SH-SY5Y (cell line): ENCODE data around the gene RAD51B.

Experiments
- GATA2 ChIP-seq: IDR thresholded peaks from 2 replicates; pipeline ENCODE4 v1.6.1; 2011; ENCODE audit warnings: mild to moderate bottlenecking, low read depth, low read length
- GATA3 ChIP-seq: IDR thresholded peaks from 2 replicates; pipeline ENCODE4 v1.6.1; 2011; ENCODE audit warnings: low read depth, mild to moderate bottlenecking, low read length, moderate library complexity

The RAD51B gene

DNA sequence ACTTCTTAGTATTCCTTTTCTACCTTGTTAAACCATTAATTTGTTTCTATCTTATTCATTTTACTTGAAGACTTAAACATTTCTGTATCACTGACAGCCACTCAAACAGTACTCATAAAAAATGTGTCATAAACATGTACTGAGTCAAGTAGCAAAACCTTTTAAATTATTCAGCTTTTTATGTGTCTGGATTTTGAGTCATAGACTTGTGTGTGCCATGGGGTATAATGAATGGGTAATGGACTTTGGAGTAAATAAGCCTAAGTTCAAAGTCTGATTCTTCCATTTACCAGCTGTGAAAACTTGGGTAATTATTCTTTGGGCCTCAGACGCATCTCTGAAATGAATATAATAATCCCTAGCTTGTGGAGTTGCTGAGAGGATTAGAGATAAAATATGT, 199.0 kb downstream of the RAD51B start:
- TF ChIP-seq GATA2 (no peak), GATA3 (no peak)

DNA sequence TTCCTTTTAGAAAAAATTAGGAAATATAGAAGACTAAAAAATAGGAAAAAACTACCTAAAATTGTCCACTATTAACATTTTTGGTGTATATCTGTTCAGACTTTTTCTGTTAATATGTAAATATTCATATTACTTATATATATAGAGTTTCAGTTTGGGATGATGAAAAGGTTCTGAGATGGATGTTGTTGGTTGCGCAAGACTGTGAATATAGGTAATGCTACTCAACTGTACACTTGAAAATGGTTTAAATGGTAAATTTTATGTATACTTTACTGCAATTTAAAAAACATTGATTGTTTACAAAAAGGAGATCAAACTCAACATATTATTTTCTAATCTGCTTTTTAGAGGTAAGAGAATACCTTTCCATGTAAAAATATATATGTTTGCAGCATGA, 200.9 kb downstream of the RAD51B start:
- TF ChIP-seq GATA2: no peak

DNA sequence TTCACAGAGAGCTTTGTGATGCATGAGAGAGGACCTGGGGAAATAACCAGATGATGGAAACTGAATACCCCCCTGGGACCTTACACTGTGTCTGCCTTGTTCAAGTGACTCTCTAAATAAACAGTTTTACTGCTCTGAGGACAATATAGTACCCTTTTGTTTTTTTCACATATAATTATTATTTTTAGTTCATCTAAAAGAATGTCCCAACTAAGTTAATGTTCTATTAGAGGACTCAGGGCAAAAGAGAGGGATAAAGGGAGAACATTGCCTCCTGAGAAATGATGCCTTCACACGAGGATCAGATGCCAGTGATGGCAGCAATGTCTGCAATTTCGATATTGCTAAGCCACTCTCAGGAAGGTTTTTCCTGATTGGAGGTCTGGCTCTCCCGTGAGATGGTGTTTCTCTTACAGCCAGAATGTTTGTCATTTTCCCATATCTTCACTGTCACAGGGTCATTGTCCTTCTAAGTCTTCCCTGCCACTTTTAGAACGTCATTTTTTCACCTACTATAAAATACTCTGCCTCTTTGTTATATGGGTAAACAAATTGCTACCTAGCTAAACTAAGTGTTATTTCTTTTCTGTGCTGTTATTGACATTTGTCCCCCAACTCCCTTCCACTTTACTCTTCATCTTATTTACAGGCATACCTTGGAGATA, 201.6 kb downstream of the RAD51B start:
- TF ChIP-seq GATA2 (no peak), GATA3 (no peak)

DNA sequence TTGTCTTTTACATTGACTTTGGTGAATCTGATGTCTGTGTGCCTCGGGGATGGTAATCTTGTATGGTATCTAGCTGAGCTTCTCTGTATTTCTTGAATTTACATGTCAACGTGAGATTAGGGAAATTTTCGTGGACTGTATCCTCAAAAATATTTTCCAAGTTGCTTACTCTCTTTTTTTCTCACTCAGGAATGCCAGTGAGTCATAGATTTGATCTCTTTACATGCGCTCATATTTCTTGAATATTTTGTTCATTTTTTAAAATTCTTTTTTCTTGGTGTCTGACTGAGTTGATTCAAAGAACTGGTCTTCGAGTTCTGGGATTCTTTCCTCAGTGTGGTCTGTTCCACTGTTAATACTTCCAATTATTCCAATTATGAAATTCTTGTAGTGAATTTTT, 207.7 kb downstream of the RAD51B start:
- TF ChIP-seq GATA2 (no peak), GATA3 (no peak)

DNA sequence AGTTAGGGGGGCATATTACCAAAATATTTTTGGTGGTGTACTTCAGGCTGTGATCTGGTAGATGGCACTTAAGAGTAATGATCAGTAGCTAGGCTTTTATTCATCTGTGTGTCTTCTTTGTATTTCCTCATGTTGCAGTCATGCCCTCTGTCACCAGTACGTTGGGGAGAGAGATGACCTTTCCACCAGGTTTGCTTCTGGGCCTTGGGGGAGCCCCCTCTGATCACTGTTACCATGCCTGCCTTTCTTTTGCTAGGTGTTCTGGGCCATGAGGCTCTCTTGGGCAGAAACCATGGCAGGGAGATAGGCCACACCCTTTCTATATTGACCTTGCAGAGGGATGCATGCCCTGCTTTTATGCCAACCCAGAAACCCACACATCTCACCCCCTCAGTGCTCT, 208.5 kb downstream of the RAD51B start:
- TF ChIP-seq GATA3 (no peak), GATA2 (no peak)

DNA sequence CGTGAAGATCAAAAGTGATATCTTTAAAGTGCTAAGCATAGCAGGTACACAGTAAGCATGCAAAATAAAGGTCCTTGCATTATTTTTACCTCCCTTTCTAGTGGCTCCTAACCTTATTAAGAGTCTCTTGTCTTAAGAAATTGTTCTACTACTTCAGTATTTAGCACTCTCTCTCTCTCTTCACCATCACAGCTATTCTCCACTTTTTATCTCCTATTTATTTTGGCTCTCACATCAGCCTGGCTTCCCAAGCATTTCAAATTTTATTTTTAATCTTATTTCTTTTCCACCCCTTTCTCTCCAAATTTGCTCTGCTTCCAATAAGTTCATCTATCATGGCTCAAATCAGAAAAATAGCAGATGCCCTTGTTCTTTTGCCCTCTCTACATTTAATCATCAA, 212.6 kb downstream of the RAD51B start:
- TF ChIP-seq GATA3 (no peak), GATA2 (no peak)

DNA sequence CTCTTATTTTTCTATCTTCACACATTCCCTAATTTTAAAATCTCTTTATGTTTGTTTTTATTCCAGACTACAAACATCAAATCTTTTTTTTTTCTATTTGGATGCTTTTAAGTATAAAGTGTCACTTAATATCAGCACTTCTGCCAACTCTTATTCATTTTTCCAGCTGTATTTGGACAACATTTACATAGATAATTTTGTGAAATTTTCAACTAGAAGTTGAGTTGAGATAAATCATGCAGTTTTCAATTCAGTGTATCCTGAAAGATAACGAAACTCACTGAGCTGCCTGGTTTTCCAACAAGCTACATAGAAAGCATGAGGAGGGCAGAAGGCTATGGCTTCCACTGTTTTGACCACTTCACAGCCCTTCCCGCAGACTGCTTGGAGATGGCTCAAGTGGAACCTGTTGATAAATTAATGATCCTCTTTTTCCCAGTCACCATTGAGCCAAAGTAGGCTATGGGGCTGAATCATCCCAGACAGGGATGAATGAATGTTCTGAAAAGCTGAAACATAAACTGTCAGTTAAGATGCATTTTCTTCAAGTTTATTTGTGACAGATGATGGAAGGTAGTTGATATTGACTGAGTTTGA, 213.9 kb downstream of the RAD51B start:
- TF ChIP-seq GATA3 (no peak), GATA2 (no peak)

DNA sequence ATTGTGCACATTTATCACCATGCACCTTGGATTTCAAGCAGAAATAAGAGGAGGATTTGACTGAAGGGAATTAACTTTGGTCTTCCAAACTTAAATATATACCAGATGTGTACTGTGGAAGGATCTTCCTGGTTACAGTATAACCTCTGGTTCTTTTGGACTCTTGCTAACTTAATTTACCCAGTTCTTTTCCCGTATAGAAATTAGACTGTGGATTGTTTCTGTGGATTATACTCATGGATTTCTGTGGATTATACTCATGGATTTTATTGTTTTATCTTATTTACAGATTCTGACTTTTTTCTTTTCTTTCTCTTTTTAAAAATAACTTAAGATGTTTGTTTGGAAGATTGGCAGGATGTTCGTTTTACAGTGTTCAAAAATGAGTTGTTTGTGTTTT, 215.3 kb downstream of the RAD51B start:
- TF ChIP-seq GATA3 (no peak), GATA2 (no peak)

DNA sequence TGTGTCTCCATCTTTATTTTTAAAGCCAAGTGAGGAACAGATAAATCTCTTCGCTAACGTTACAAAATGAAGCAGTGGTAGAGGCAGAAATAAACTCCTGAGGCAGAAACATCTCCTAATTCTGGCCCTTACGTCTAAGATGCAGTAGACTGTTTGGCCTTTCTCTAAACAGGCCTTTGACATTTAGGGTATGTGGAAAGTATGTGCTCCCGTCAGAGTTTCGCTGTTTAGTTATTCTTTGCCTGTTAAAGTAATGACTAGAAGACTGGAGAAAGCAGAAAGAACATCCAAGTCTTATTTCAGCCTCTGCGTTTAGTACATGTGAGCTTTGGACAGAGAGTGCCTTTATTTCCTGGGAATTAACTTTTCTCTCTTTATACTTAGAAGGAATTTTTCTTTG, 216.6 kb downstream of the RAD51B start:
- no peak for TF ChIP-seq GATA2
- TF ChIP-seq GATA3: no peak

DNA sequence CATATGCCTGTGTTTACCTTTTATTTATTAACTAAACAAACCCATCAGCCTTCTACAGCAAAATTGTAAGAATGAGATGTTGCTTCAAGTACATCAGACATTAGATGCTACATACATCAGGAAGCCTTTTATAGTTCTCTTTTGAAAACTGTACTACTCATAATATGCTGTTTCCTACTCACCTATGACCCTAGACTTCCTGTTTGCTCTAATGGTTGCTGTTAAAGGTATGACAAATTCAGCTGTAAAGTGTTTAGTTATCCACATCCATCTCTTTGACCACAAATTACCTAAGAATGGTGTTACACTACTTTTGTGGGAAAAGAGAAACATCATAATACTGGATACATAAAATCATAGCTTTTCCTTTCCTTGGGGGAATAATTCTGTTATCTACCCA, 220.0 kb downstream of the RAD51B start:
- TF ChIP-seq GATA2 (no peak), GATA3 (no peak)

DNA sequence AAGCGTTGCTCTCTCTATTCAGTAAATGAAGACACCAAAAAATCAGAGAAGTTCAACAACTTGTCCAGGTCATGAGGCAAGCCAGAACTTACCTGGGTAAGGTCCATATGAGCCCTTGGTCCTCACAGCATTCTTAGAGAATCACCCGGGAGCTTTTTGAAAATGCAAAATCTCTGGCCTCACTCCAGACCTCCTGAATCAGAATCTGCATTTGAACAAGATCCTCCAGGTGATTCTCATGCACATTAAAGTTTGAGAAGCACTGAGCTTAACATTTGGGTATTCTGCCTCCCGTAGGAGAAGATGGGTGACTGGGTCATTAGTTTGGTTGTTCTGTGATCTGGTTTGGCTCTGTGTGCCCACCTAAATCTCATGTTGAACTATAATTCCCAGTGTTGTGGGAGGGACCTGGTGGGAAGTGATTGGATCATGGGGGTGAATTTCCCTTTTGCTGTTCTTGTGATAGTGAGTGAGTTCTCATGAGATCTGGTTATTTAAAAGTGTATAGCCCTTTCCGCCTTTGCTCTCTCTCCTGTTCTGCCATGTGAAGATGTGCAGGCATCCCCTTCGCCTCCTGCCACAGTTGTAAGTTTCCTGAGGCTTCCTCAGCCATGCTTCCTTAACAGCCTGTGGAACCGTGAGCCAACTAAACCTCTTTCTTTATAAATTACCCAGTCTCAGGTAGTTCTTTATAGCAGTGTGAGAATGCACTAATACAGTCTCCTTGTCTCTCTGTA, 221.2 kb downstream of the RAD51B start:
- TF ChIP-seq GATA3: no peak
- no peak for TF ChIP-seq GATA2

DNA sequence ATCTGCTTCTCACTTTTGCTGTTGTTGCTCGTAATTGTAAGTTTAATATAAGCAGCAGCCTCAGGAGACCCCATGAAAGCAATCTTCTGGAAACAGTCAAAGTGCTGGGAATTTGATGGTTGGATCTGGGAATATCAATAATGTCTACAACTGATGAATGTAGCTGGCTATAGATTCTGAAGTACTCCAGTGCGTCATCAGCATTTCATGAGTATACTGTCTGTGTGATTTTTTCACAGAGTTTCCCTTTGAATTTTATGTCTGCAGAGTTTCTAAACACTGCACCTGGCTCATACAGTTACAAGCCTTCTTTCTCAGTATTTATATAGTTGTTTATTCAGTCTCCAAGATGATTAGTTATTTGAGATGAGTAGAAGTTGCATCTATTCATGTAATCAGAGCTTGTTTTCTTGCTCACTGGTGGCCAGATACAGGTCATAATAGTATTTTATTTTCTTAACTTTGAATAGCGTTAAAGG, 222.3 kb downstream of the RAD51B start:
- TF ChIP-seq GATA3: no peak
- TF ChIP-seq GATA2: no peak

DNA sequence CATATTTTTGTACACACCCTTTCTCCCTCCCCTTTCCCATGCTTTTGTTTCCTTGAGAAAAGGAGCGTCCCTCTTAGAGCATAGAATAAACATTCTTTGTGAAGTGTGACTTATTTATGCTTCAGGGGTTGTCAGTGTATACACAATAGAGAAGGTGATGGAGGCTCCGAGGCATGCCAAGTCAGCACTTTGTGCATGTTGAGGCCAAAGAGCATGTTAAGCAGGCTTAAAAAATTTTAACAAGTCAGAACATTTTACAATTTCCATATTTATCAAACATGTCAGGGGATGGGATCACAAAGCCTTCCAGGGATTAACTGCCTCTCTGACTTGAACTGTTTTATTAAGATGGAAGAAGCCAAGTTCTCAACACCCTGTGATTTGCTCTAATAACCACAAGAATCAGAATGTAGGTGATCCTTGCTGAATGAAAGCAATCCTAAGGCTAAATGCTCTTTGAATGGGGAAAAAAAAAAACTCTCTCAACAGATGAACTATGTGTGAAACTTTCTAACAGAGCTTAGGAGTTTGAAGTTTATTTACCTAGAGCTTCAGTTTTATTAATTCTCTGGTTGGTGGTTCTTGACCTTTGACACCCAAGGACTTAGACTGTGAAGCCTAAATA, 223.1 kb downstream of the RAD51B start:
- TF ChIP-seq GATA3 (no peak), GATA2 (no peak)

DNA sequence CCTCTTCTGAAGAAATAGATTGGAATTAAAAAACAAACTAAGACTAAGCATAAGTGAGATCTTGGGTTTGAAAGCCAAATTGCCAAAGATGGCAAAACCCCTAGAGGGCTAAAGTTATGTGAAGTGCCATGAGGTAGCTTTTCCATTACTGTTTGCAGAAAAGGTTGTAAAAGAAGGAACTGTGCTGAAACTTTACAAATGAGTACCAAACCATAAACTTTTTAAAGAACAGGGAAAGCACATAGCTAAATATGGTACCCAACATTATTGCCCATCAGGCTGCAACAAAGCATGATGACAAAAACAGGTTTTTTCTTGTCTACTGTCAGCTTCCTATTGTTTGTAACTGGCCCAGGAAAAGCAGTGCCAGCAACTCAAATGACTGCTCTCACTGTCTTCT, 224.2 kb downstream of the RAD51B start:
- TF ChIP-seq GATA2 (no peak), GATA3 (no peak)

DNA sequence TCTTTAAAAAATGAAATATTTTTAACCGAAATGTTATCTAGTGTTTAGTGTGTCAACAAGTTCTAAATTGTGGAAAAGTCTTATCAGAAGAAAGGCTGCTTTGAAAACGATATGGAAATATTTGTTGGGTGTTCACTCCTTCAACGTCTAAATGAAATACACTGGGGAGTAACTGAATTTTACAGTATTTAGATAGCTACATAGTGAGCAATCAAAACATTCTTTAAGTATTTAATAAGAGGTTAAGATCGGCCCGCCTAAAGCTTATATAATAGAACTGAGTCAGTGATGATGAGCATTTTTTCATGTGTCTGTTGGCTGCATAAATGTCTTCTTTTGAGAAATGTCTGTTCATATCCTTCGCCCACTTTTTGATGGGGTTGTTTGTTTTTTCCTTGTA, 228.3 kb downstream of the RAD51B start:
- TF ChIP-seq GATA2: no peak
- no peak for TF ChIP-seq GATA3

DNA sequence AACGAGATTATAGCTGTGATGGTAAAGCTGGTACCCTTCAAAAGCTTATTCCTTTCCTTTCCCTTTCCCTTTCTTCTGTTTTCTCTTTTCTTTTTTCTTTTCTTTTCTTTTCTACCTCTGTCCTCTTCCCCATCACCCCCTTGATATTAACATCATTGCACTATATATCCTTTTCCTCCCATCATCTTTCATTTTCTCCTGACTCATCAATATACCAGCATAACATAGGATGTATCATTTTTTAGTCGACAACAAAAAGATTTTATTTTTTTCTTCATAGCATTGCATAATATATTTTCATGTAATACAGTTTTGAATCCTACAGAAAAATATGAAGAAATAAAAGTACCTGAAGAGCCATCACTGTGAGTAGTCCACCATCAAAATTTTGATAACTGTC, 230.6 kb downstream of the RAD51B start:
- TF ChIP-seq GATA3 (no peak), GATA2 (no peak)

DNA sequence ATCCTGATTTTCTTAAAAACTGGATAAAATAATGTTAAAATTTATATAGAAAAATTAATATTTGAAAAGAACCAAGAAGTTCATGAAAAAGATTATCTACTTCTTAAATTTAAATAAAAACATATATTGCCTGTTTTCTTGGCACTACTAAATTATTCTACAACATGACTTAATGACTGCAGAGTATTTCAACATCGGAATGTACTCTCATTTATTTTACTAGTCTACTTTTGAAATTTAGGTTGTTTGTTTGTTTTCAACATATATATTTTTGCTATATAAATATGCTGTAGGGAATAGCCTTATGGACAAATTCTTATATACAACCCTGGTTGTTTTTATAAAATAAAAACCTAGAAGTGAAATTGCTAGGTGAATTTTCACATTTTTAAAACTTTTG, 231.6 kb downstream of the RAD51B start:
- no peak for TF ChIP-seq GATA3
- no peak for TF ChIP-seq GATA2
